ENCODE results near the gene TMEM60. TPM values are rescaled to one million over a fixed set of nuclear protein-coding genes. Genes with fewer than 3 reads are reported as not detected.

The TMEM60 gene
- total and polyA plus RNA-seq, 4 donors = 4.9 to 16.7 (median 9.8) TPM

DNA sequence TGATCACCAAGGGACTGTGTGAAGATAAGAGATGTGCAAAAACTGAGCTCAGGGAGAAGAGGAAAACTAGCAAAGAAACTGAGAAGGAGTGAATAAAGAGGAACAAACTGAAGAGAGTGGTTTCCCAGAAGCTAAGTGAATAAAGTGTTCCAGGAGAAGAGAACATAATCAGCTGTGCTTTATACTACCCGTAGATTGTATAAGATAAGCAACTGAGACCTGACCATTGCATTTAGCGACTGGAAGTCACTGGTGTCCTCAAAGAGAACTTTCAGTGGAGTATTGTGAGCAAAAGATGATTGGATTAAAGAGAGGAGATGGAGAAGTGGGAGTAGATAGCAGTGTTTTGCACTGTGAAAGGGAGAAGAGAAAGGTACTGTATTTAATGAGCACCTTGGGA, 14.9 kb upstream of the TMEM60 start:
- Histone ChIP-seq H3K27ac (ENCODE audit: low read depth in 1 of 2, low read length in 2 of 2) (no peak overlapping the region), H3K9ac (ENCODE audit: low read depth in 1 of 2, low read length in 2 of 2) (no peak overlapping the region), H3K4me1 (ENCODE audit: control insufficient read depth in 4 of 4, insufficient read depth in 4 of 4, low read length in 3 of 4) (no peaks in the 10 kb centered on the region), H3K36me3 (ENCODE audit: control insufficient read depth in 4 of 4, insufficient read depth in 3 of 4, low read depth in 1 of 4, low read length in 3 of 4) (no peaks in the 10 kb centered on the region), H3K4me3 (ENCODE audit: low read depth in 1 of 3, low read length in 3 of 3) (no peak overlapping the region), H3K9me3 (ENCODE audit: control insufficient read depth in 4 of 4, low read length in 3 of 4) (no peaks in the 10 kb centered on the region), H3K27me3 (ENCODE audit: control insufficient read depth in 4 of 4, insufficient read depth in 4 of 4, low read length in 3 of 4) (no peaks in the 10 kb centered on the region)
- TF ChIP-seq YY1 (IDR thresholded peaks at IDR 0.05) (no peak), JUND (IDR thresholded peaks at IDR 0.05) (no peak), RAD21 (IDR thresholded peaks at IDR 0.05) (no peak)
- TF ChIP-seq, protein P1, sequence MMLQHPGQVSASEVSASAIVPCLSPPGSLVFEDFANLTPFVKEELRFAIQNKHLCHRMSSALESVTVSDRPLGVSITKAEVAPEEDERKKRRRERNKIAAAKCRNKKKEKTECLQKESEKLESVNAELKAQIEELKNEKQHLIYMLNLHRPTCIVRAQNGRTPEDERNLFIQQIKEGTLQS (IDR thresholded peaks at IDR 0.05) = no peak
- DNase-seq (ENCODE audit: low spot score) = no peak
- WGBS = 95% methylated on average over 2 of the region's 2 CpGs

DNA sequence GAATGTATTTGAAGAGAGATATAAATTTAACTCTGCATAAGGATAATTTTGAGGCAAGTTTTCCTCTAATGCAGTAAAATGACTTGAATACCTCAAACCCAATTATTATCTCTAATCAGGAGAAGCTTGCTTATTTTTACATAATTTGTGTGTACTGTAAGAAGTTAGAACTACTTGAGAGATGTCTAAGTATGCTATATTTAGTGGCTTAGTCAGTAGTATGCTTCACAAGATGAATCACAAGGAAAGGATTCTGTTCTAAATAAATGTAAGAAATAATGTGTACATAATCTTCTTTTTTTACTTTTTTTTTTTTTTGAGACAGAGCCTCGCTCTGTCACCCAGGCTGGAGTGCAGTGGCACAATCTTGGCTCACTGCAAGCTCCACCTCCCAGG, 14.1 kb upstream of the TMEM60 start:
- TF ChIP-seq FOXA1 (IDR thresholded peaks at IDR 0.05) (no peak), SP1 (IDR thresholded peaks at IDR 0.05) (no peak), HNF4G (IDR thresholded peaks at IDR 0.05) (no peak), EGR1 (IDR thresholded peaks at IDR 0.05; ENCODE audit: low read depth in 2 of 2) (no peak), RAD21 (IDR thresholded peaks at IDR 0.05) (no peak), TAF1 (conservative IDR thresholded peaks at IDR 0.05) (no peak), CTCF (IDR thresholded peaks at IDR 0.05; ENCODE audit: low read depth, low read length, missing input control) (no peak), JUND (IDR thresholded peaks at IDR 0.05) (no peak), YY1 (IDR thresholded peaks at IDR 0.05) (no peak), GABPA (IDR thresholded peaks at IDR 0.05 in 1 of 2, conservative IDR thresholded peaks at IDR 0.05 in 1 of 2) (no peak)
- TF ChIP-seq, protein P2, sequence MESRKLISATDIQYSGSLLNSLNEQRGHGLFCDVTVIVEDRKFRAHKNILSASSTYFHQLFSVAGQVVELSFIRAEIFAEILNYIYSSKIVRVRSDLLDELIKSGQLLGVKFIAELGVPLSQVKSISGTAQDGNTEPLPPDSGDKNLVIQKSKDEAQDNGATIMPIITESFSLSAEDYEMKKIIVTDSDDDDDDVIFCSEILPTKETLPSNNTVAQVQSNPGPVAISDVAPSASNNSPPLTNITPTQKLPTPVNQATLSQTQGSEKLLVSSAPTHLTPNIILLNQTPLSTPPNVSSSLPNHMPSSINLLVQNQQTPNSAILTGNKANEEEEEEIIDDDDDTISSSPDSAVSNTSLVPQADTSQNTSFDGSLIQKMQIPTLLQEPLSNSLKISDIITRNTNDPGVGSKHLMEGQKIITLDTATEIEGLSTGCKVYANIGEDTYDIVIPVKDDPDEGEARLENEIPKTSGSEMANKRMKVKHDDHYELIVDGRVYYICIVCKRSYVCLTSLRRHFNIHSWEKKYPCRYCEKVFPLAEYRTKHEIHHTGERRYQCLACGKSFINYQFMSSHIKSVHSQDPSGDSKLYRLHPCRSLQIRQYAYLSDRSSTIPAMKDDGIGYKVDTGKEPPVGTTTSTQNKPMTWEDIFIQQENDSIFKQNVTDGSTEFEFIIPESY (IDR thresholded peaks at IDR 0.05) = no peak
- TF ChIP-seq, protein P1 (IDR thresholded peaks at IDR 0.05) = no peak
- TF ChIP-seq, protein P3, sequence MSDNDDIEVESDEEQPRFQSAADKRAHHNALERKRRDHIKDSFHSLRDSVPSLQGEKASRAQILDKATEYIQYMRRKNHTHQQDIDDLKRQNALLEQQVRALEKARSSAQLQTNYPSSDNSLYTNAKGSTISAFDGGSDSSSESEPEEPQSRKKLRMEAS (IDR thresholded peaks at IDR 0.05) = no peak
- Histone ChIP-seq H3K4me3 (ENCODE audit: low read depth in 1 of 3, low read length in 3 of 3) (no peak overlapping the region), H3K36me3 (ENCODE audit: control insufficient read depth in 4 of 4, insufficient read depth in 3 of 4, low read depth in 1 of 4, low read length in 3 of 4) (no peaks in the 10 kb centered on the region), H3K4me1 (ENCODE audit: control insufficient read depth in 4 of 4, insufficient read depth in 4 of 4, low read length in 3 of 4) (no peaks in the 10 kb centered on the region), H3K9me3 (ENCODE audit: control insufficient read depth in 4 of 4, low read length in 3 of 4) (peaks cover 0 to 2% (median under 1%) of the 10 kb centered on the region in 4 donors), H3K27me3 (ENCODE audit: control insufficient read depth in 4 of 4, insufficient read depth in 4 of 4, low read length in 3 of 4) (no peaks in the 10 kb centered on the region), H3K27ac (ENCODE audit: low read depth in 1 of 2, low read length in 2 of 2) (no peak overlapping the region), H3K9ac (ENCODE audit: low read depth in 1 of 2, low read length in 2 of 2) (no peak overlapping the region)
- 95% methylated on average over 1 of the region's 1 CpG for whole genome bisulfite sequencing
- no peak for DNase-seq (ENCODE audit: low spot score)
